Measurements from ENCODE around the gene CFAP74. TPM values are rescaled to one million over a fixed set of nuclear protein-coding genes. Genes with fewer than 3 reads are reported as not detected.

CFAP74 gene
- polyA plus RNA-seq, 1 donor from 2014 or later: 0.22 TPM

DNA sequence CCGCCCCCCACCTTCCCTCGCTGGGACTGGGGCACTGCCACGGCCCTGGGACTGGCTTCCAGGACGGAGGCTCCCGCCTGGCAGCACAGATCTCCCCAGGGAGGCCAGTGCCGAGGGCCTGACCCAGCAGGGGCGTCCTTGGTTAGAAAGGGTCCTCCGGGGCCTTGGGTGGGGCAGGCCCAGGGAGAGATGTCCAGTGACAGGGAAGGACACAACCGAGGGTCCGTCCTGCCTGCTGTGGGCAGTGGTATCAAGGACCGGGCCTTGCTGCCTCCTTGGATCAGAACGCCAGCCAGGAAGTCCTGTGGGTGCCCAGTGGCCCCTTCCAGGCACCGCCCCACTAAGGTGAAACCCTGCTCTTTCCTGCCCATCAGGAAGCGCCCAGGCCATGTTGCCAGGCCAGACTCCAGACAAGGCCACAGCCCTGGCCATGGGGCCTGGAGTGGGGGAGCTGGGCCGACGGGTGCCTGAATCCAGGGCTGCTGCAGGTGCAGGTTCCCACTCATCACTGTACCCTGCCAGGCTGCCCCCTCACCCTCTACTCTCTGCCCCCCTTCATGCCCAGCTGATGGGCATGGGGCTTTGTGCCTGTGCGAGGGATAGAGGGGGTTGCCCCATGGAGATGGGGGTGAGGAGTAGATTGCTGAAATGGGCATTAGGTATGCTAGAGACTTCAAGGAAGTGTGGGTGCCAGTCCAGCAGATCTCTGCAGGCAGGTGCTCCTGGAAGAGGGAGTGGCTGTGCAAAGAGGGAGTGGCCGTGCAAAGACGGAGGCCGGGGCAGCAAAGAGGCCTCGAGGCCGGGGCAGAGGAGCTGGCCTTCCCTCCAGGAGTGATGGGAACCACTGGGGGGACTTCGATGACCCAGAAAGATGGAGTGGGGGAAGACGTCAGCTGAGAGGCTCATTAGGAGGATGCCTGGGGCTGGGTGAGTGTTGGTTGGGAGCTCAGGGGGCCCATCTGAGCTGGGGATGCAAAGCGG lies 44.5 kb upstream of the CFAP74 start:
- no peak overlapping the region for H3K27ac ChIP-seq (ENCODE audit: low read length)
- no peak overlapping the region for H3K4me3 ChIP-seq (ENCODE audit: low read length)
- no peaks in the 10 kb centered on the region for H3K36me3 ChIP-seq (ENCODE audit: insufficient read depth, low read length)
- no peaks in the 10 kb centered on the region for H3K79me2 ChIP-seq (replicated peaks; ENCODE audit: insufficient read depth, low read length)
- peaks cover 52% of the 10 kb centered on the region for H3K27me3 ChIP-seq (ENCODE audit: insufficient read depth, low read depth, low read length)
- no peak overlapping the region for H3K9ac ChIP-seq (ENCODE audit: low read length)
- no peaks in the 10 kb centered on the region for H4K20me1 ChIP-seq (ENCODE audit: insufficient read depth)
- no peaks in the 10 kb centered on the region for H3F3A ChIP-seq (ENCODE audit: insufficient read depth, low read length, poor library complexity, severe bottlenecking)
- no peak overlapping the region for H2AFZ ChIP-seq (ENCODE audit: low read depth, low read length)
- no peaks in the 10 kb centered on the region for H3K9me3 ChIP-seq (ENCODE audit: low read length)
- H3K4me2 ChIP-seq (ENCODE audit: low read length): no peak overlapping the region
- no peaks in the 10 kb centered on the region for H3K9me2 ChIP-seq (ENCODE audit: insufficient read depth, low read length)
- TF ChIP-seq MXI1 (conservative IDR thresholded peaks at IDR 0.05; ENCODE audit: poor library complexity, severe bottlenecking) (no peak), REST (IDR thresholded peaks at IDR 0.05; ENCODE audit: borderline replicate concordance) (no peak), EP300 (conservative IDR thresholded peaks at IDR 0.05; ENCODE audit: poor library complexity, severe bottlenecking) (no peak), TAF1 (IDR thresholded peaks at IDR 0.05; ENCODE audit: low read depth) (no peak), RAD21 (conservative IDR thresholded peaks at IDR 0.05) (no peak), SMC3 (conservative IDR thresholded peaks at IDR 0.05; ENCODE audit: poor library complexity) (no peak), POLR2AphosphoS5 (IDR thresholded peaks at IDR 0.05) (no peak), EZH2 (IDR thresholded peaks at IDR 0.05; ENCODE audit: borderline replicate concordance, insufficient read depth, low read length, poor library complexity, severe bottlenecking) (no peak)
- TF ChIP-seq, protein P1, sequence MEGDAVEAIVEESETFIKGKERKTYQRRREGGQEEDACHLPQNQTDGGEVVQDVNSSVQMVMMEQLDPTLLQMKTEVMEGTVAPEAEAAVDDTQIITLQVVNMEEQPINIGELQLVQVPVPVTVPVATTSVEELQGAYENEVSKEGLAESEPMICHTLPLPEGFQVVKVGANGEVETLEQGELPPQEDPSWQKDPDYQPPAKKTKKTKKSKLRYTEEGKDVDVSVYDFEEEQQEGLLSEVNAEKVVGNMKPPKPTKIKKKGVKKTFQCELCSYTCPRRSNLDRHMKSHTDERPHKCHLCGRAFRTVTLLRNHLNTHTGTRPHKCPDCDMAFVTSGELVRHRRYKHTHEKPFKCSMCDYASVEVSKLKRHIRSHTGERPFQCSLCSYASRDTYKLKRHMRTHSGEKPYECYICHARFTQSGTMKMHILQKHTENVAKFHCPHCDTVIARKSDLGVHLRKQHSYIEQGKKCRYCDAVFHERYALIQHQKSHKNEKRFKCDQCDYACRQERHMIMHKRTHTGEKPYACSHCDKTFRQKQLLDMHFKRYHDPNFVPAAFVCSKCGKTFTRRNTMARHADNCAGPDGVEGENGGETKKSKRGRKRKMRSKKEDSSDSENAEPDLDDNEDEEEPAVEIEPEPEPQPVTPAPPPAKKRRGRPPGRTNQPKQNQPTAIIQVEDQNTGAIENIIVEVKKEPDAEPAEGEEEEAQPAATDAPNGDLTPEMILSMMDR (IDR thresholded peaks at IDR 0.05; ENCODE audit: poor library complexity, severe bottlenecking): no peak

DNA sequence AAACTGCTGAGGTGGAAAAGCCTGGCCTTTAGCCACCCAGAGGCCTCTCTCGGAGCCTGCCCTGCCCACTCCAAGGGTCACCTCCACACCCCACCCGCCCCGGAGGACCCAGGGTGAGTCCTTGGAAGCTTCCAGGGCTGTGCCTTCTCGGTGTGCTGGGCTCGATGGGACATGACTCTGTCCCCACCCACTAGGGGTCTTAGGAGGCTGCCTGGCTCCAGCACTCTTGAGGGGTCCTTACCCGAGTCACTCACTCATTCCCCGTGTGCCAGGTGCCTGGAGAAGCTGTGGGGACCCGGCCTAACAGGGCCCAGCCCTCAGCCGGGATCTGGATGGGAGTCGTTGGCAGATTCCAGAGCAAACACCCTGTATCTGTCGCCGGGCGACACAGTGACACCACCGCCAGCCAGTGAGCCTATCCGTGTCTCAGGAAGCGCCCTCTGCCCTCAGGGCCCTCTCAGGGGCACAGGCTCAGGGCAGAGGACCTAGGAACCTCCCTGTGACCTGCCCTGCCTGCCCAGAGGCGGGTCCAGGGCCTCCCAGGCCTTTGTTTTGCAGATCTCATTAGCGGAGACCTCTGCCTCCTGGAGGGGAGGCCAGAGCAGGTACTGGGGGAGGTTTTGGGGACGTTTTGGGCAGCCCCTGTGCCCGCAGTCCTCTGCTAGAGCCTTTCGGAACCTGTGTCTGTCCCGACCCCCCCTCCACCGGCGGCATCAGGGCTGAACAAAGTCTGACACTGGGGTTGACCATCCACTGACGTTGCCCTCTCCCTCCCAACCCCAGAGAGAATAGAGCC lies 43.6 kb upstream of the CFAP74 start:
- Histone ChIP-seq H3K36me3 (ENCODE audit: insufficient read depth, low read length) (no peaks in the 10 kb centered on the region), H3K4me3 (ENCODE audit: low read length) (no peak overlapping the region), H3K79me2 (replicated peaks; ENCODE audit: insufficient read depth, low read length) (no peaks in the 10 kb centered on the region), H3K4me2 (ENCODE audit: low read length) (no peak overlapping the region), H3F3A (ENCODE audit: insufficient read depth, low read length, poor library complexity, severe bottlenecking) (no peaks in the 10 kb centered on the region), H3K9me3 (ENCODE audit: low read length) (no peaks in the 10 kb centered on the region), H3K27me3 (ENCODE audit: insufficient read depth, low read depth, low read length) (peaks cover 50% of the 10 kb centered on the region), H3K9me2 (ENCODE audit: insufficient read depth, low read length) (no peaks in the 10 kb centered on the region), H3K9ac (ENCODE audit: low read length) (no peak overlapping the region), H2AFZ (ENCODE audit: low read depth, low read length) (no peak overlapping the region), H3K27ac (ENCODE audit: low read length) (no peak overlapping the region), H4K20me1 (ENCODE audit: insufficient read depth) (no peaks in the 10 kb centered on the region)
- TF ChIP-seq POLR2AphosphoS5 (IDR thresholded peaks at IDR 0.05) (no peak), TAF1 (IDR thresholded peaks at IDR 0.05; ENCODE audit: low read depth) (no peak), MXI1 (conservative IDR thresholded peaks at IDR 0.05; ENCODE audit: poor library complexity, severe bottlenecking) (no peak), EP300 (conservative IDR thresholded peaks at IDR 0.05; ENCODE audit: poor library complexity, severe bottlenecking) (no peak), REST (IDR thresholded peaks at IDR 0.05; ENCODE audit: borderline replicate concordance) (no peak), SMC3 (conservative IDR thresholded peaks at IDR 0.05; ENCODE audit: poor library complexity) (no peak)
- TF ChIP-seq, protein P1 (IDR thresholded peaks at IDR 0.05; ENCODE audit: poor library complexity, severe bottlenecking): no peak

Measured in neural cell (in vitro differentiated cells).